ENCODE measurements around the gene CAMK1G. TPM values are rescaled to one million over a fixed set of nuclear protein-coding genes. Genes with fewer than 3 reads are reported as not detected.

The CAMK1G gene
- total and polyA plus RNA-seq, 2 of the 4 experiments (the other 2 are of a cell fraction) = 0.72 to 1.8 TPM

DNA sequence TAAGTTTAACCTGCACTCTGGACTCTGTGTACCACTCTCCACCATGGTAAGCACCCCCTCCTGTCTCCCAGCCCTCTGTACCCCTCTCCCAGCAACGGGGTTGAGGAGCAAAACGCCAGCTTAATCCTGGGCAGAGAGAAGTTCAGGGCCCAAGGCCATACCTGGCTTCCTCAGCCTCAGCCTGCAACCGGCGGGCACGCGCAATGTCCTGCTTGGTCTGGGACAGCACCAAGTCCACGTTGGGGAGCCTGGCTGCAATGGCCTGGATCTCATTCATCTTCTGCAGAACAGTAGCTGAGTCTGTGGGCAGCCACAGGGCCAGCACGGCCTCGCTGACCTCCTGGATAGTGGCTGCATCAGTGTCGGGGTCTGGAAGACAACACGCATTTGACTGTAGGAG lies 34.8 kb downstream of the CAMK1G start:
- POLR2A ChIA-PET (ENCODE audit: unreplicated experiment) = no interaction called here
- BruUV-seq (replicated peaks) = no TSS peak
- dilution Hi-C loops (cut with HindIII; ENCODE audit: low sequenced_read_pairs, unreplicated experiment) (no loop called here), intact Hi-C loops (cut with micrococcal nuclease) (no loop called here), in situ Hi-C loops (cut with MboI; ENCODE audit: low sequenced_read_pairs) (no loop called here)
- Histone ChIP-seq H3K56ac (ENCODE audit: extremely low read depth, insufficient read depth, low read length) (no peak overlapping the region), H2AFZ (replicated peaks; ENCODE audit: low read length, poor library complexity) (peak overlapping the region; percentile 17), H2BK15ac (ENCODE audit: low read depth, low read length) (no peak overlapping the region), H3K9ac (ENCODE audit: low read depth, low read length) (no peak overlapping the region), H3K4ac (ENCODE audit: low read depth, low read length) (no peak overlapping the region), H4K5ac (ENCODE audit: low read depth, low read length) (no peak overlapping the region), H4K91ac (ENCODE audit: insufficient read depth, low read depth, low read length) (no peak overlapping the region), H4K20me1 (ENCODE audit: insufficient read depth, low read length) (no peaks in the 10 kb centered on the region), H3K9me1 (ENCODE audit: insufficient read depth, low read length) (no peaks in the 10 kb centered on the region), H2AK9ac (replicated peaks; ENCODE audit: low read depth, low read length, poor library complexity) (no peak overlapping the region), H3K4me1 (ENCODE audit: control insufficient read depth, insufficient read depth, low read length) (no peaks in the 10 kb centered on the region), H3K36me3 (ENCODE audit: control insufficient read depth, insufficient read depth, low read length) (no peaks in the 10 kb centered on the region), H3K18ac (ENCODE audit: low read depth, low read length) (no peak overlapping the region), H3K4me2 (ENCODE audit: low read depth, low read length) (no peak overlapping the region), H3K79me1 (ENCODE audit: low read depth in 1 of 2, low read length in 2 of 2) (no peaks in the 10 kb centered on the region), H3K14ac (replicated peaks; ENCODE audit: low read depth, low read length) (no peak overlapping the region), H3K27ac (ENCODE audit: insufficient read depth, low read length) (no peak overlapping the region), H2AK5ac (ENCODE audit: low read depth, low read length) (no peak overlapping the region), H3K23ac (ENCODE audit: low read depth, low read length) (no peak overlapping the region), H2BK20ac (ENCODE audit: low read depth, low read length) (no peak overlapping the region), H4K8ac (ENCODE audit: low read depth in 2 of 2, low read length in 2 of 2) (no peak overlapping the region), H3K27me3 (ENCODE audit: control insufficient read depth, insufficient read depth, low read length) (no peaks in the 10 kb centered on the region), H3K9me3 (ENCODE audit: control insufficient read depth, insufficient read depth, low read length) (no peaks in the 10 kb centered on the region), H2BK5ac (ENCODE audit: low read depth, low read length, poor library complexity, severe bottlenecking) (no peak overlapping the region), H2BK120ac (ENCODE audit: low read depth, low read length) (no peak overlapping the region), H3K4me3 (ENCODE audit: insufficient read depth, low read depth, low read length) (no peak overlapping the region)
- no peak for ATAC-seq (ENCODE audit: low read depth)
- WGBS, 2 experiments (ENCODE audit: extremely low coverage in 2 of 2, insufficient read length in 1 of 2) = no CpG with 5 or more reads among the region's 11 CpGs
- TF ChIP-seq MAFK (IDR thresholded peaks at IDR 0.05; ENCODE audit: low read depth, low read length) = no peak
- no peak for TF ChIP-seq RCOR1 (IDR thresholded peaks at IDR 0.05; ENCODE audit: insufficient replicate concordance, low read length)
- no peak for TF ChIP-seq SMC3 (IDR thresholded peaks at IDR 0.05; ENCODE audit: low read depth, low read length)
- TF ChIP-seq, protein P1, sequence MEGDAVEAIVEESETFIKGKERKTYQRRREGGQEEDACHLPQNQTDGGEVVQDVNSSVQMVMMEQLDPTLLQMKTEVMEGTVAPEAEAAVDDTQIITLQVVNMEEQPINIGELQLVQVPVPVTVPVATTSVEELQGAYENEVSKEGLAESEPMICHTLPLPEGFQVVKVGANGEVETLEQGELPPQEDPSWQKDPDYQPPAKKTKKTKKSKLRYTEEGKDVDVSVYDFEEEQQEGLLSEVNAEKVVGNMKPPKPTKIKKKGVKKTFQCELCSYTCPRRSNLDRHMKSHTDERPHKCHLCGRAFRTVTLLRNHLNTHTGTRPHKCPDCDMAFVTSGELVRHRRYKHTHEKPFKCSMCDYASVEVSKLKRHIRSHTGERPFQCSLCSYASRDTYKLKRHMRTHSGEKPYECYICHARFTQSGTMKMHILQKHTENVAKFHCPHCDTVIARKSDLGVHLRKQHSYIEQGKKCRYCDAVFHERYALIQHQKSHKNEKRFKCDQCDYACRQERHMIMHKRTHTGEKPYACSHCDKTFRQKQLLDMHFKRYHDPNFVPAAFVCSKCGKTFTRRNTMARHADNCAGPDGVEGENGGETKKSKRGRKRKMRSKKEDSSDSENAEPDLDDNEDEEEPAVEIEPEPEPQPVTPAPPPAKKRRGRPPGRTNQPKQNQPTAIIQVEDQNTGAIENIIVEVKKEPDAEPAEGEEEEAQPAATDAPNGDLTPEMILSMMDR (conservative IDR thresholded peaks at IDR 0.05; ENCODE audit: low read depth, low read length) = no peak
- TF ChIP-seq, protein P2, sequence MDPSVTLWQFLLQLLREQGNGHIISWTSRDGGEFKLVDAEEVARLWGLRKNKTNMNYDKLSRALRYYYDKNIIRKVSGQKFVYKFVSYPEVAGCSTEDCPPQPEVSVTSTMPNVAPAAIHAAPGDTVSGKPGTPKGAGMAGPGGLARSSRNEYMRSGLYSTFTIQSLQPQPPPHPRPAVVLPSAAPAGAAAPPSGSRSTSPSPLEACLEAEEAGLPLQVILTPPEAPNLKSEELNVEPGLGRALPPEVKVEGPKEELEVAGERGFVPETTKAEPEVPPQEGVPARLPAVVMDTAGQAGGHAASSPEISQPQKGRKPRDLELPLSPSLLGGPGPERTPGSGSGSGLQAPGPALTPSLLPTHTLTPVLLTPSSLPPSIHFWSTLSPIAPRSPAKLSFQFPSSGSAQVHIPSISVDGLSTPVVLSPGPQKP (IDR thresholded peaks at IDR 0.05; ENCODE audit: borderline replicate concordance, low read depth, low read length) = no peak
- TF ChIP-seq NFE2L2 (IDR thresholded peaks at IDR 0.05; ENCODE audit: low read depth, low read length) = no peak
- no peak for TF ChIP-seq POLR2A (IDR thresholded peaks at IDR 0.05; ENCODE audit: low read depth, low read length)
- TF ChIP-seq, protein P3, sequence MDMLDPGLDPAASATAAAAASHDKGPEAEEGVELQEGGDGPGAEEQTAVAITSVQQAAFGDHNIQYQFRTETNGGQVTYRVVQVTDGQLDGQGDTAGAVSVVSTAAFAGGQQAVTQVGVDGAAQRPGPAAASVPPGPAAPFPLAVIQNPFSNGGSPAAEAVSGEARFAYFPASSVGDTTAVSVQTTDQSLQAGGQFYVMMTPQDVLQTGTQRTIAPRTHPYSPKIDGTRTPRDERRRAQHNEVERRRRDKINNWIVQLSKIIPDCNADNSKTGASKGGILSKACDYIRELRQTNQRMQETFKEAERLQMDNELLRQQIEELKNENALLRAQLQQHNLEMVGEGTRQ (IDR thresholded peaks at IDR 0.05; ENCODE audit: low read depth, low read length) = no peak
- CTCF ChIA-PET = no interaction called here
- no peak for DNase-seq

Measured in IMR-90 (cell line).